ENCODE data around the gene ZNF337. TPM values are rescaled to one million over a fixed set of nuclear protein-coding genes. Genes with fewer than 3 reads are reported as not detected.
"Not testable (repeated sequence)": the region's sequence is repeated elsewhere in the genome, so short reads cannot be mapped to it uniquely, and the experiment has no call there.

Gene ZNF337
- total RNA-seq, 3 donors from 2014 or later: 16.3 to 25.9 (median 20.0) TPM

DNA sequence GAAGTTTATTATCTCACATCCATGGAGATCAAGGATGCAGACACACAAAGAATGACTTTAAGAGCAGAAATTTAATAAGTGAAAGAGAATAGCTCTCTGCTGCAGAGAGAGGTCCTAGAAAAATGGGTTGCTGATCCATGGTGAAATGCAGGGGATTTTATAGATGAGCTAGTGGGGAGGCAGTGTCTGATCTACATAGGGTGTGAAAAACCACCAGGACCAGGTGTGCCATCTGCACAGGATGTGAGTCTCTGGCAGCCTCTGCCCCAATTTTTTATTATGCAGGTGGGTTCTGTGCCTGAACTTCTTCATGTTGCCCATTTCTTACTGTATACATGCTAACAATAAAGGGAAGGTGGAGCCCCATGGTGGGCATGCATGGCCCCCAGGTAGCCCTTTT, 52.9 kb downstream of the ZNF337 start:
- H3K36me3 ChIP-seq: peaks cover 5% of the 10 kb centered on the region
- no peak overlapping the region for H3K4me3 ChIP-seq
- H3K4me1 ChIP-seq: no peaks in the 10 kb centered on the region
- no peak overlapping the region for H3K27ac ChIP-seq
- H3K27me3 ChIP-seq: no peaks in the 10 kb centered on the region
- DNase-seq (ENCODE audit: low spot score in 2 of 2): no peak
- TF ChIP-seq POLR2AphosphoS5 (IDR thresholded peaks at IDR 0.05) (no peak), POLR2A (IDR thresholded peaks at IDR 0.05) (no peak)
- TF ChIP-seq, protein P1, sequence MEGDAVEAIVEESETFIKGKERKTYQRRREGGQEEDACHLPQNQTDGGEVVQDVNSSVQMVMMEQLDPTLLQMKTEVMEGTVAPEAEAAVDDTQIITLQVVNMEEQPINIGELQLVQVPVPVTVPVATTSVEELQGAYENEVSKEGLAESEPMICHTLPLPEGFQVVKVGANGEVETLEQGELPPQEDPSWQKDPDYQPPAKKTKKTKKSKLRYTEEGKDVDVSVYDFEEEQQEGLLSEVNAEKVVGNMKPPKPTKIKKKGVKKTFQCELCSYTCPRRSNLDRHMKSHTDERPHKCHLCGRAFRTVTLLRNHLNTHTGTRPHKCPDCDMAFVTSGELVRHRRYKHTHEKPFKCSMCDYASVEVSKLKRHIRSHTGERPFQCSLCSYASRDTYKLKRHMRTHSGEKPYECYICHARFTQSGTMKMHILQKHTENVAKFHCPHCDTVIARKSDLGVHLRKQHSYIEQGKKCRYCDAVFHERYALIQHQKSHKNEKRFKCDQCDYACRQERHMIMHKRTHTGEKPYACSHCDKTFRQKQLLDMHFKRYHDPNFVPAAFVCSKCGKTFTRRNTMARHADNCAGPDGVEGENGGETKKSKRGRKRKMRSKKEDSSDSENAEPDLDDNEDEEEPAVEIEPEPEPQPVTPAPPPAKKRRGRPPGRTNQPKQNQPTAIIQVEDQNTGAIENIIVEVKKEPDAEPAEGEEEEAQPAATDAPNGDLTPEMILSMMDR (IDR thresholded peaks at IDR 0.05): no peak
- peaks cover 0 to 6% of the 10 kb centered on the region in 2 donors for H3K9me3 ChIP-seq
- intact Hi-C loops (cut with DNase I; ENCODE audit: low total_unique reads): no loop called here

DNA sequence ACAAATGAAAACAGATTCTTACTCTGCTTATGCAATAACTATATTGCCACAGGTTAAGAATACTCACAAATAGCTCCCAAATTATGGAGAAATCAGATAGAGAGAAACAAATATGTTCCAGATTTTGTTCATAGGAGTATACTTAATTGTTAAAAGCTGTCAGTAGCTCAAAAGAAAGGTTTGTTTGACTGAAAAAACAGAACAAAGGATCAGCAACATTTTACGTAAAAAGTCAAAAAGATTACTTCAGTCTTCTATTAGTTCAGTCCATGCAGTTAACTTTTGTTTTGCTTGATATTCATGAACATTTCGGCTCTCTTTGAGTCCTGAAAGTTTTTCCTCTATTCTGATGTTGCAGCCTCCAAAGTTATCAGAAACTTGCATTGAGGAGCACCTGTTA, 59.4 kb downstream of the ZNF337 start:
- Histone ChIP-seq H3K9me3 (peaks cover 0 to 12% of the 10 kb centered on the region in 2 donors), H3K4me3 (no peak overlapping the region), H3K36me3 (no peaks in the 10 kb centered on the region), H3K4me1 (no peaks in the 10 kb centered on the region), H3K27me3 (no peaks in the 10 kb centered on the region), H3K27ac (no peak overlapping the region)
- no peak for DNase-seq (ENCODE audit: low spot score in 2 of 2)
- no peak for TF ChIP-seq POLR2AphosphoS5 (IDR thresholded peaks at IDR 0.05)
- TF ChIP-seq POLR2A (IDR thresholded peaks at IDR 0.05): no peak
- TF ChIP-seq, protein P1 (IDR thresholded peaks at IDR 0.05): no peak
- intact Hi-C loops (cut with DNase I; ENCODE audit: low total_unique reads): no loop called here

DNA sequence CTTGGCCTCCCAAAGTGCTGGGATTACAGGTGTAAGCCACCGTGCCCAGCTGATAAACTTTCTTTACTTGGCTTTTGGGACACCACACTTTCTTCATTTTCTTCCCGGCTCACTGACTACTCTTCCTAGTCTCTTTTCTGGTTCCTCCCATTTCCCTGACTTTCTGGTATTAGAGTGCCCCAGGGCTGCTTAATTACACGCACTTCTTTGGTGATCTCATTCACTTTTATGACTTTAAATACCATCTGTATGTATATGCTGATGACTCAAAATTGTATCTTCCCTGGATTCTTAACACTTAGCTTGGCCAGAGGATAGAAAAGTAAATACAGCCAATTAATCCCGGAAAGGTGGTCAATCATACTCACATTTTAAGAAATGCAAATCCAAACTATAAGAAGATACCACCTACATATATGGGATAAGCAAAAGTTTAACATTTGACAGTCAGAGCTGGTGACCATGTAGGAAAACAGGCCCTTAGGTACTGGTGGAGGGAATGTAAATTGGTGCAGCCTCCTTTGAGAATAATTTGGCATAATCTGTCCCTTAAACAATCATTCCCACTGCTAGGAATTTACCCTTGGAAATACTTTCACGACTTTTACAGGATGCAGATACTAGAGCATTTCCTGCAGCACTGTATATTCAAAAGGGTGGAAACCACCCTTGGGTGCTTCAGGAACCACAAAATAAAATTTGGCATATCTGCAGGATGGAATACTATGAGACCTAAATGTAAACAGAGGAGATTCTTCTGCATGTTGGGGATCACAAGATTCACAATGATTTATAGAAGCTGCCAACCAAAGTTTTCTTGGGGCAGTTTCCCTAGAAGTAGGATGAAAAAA, 63.5 kb downstream of the ZNF337 start:
- no peak for DNase-seq (ENCODE audit: low spot score in 2 of 2)
- H3K27me3 ChIP-seq: no peaks in the 10 kb centered on the region
- no peaks in the 10 kb centered on the region for H3K4me1 ChIP-seq
- H3K27ac ChIP-seq: no peak overlapping the region
- TF ChIP-seq POLR2AphosphoS5 (IDR thresholded peaks at IDR 0.05) (no peak), POLR2A (IDR thresholded peaks at IDR 0.05) (no peak)
- TF ChIP-seq, protein P1 (IDR thresholded peaks at IDR 0.05): no peak
- intact Hi-C loops (cut with DNase I; ENCODE audit: low total_unique reads): no loop called here
- no peaks in the 10 kb centered on the region for H3K36me3 ChIP-seq
- H3K4me3 ChIP-seq: no peak overlapping the region
- H3K9me3 ChIP-seq: peaks cover 0 to 12% of the 10 kb centered on the region in 2 donors

DNA sequence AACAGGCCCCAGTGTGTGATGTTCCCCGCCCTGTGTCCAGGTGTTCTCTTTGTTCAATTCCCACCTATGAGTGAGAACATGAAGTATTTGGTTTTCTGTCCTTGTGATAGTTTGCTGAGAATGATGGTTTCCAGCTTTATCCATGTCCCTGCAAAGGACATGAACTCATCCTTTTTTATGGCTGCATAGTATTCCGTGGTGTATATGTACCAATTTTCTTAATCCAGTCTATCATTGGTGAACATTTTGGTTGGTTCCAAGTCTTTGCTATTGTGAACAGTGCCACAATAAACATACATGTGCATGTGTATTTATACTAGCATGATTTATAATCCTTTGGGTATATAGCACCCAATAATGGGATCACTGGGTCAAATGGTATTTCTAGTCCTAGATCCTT, 66.0 kb downstream of the ZNF337 start:
- H3K27ac ChIP-seq; H3K36me3 ChIP-seq; H3K9me3 ChIP-seq; H3K4me3 ChIP-seq; H3K4me1 ChIP-seq; intact Hi-C loops (cut with DNase I; ENCODE audit: low total_unique reads); DNase-seq (ENCODE audit: low spot score in 2 of 2); H3K27me3 ChIP-seq: not testable (repeated sequence)

DNA sequence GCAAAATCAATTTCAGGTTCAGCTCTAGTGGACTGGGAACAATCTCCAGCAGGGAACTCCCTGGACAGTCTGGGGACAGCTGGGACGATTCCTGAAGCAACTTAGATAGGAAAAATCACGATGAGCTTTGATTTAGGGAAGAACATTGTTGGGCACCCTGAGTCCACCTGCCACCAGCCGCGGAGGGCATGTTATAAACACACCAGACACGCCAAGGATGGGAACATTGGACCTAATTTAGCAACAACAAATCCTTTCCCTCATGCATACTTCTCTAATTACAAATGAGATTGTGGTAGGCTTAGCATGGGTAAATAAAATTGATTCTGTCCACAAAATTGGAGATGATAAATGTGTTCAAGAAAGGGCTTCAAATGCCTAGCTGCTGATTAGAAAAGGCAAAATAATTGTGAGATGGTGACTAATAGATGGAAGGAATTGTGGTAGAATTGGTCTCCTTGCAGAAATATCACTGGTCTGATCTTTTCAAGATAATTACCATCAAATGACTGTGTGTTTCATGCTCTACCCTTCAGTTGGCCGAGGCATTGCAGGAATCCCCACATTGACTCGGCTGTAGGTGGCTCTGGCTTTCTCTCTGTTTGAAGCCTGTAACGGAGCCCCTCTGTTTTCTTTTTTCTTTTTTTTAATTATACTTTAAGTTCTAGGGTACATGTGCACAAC, 66.7 kb downstream of the ZNF337 start:
- no peaks in the 10 kb centered on the region for H3K9me3 ChIP-seq
- H3K4me1 ChIP-seq: no peaks in the 10 kb centered on the region
- intact Hi-C loops (cut with DNase I; ENCODE audit: low total_unique reads): no loop called here
- no peaks in the 10 kb centered on the region for H3K36me3 ChIP-seq
- DNase-seq (ENCODE audit: low spot score in 2 of 2): no peak
- no peak for TF ChIP-seq POLR2AphosphoS5 (IDR thresholded peaks at IDR 0.05)
- TF ChIP-seq, protein P1 (IDR thresholded peaks at IDR 0.05): no peak
- no peak for TF ChIP-seq POLR2A (IDR thresholded peaks at IDR 0.05)
- H3K27ac ChIP-seq: no peak overlapping the region
- no peak overlapping the region for H3K4me3 ChIP-seq
- H3K27me3 ChIP-seq: no peaks in the 10 kb centered on the region
